GM20000 (cell line): ENCODE results near the gene SERINC2.

ENCODE experiments used
- DNase-seq: peaks from one replicate; pipeline ENCODE4 v3.0.0; 2012; ENCODE audit warnings: low spot score
- TF ChIP-seq, protein P1 (sequence below): IDR thresholded peaks from 2 replicates; pipeline ENCODE4 v1.5.1; 2012; ENCODE audit warnings: mild to moderate bottlenecking, control low read depth; ENCODE audit errors: extremely low read depth, missing control alignments

Gene SERINC2

DNA sequence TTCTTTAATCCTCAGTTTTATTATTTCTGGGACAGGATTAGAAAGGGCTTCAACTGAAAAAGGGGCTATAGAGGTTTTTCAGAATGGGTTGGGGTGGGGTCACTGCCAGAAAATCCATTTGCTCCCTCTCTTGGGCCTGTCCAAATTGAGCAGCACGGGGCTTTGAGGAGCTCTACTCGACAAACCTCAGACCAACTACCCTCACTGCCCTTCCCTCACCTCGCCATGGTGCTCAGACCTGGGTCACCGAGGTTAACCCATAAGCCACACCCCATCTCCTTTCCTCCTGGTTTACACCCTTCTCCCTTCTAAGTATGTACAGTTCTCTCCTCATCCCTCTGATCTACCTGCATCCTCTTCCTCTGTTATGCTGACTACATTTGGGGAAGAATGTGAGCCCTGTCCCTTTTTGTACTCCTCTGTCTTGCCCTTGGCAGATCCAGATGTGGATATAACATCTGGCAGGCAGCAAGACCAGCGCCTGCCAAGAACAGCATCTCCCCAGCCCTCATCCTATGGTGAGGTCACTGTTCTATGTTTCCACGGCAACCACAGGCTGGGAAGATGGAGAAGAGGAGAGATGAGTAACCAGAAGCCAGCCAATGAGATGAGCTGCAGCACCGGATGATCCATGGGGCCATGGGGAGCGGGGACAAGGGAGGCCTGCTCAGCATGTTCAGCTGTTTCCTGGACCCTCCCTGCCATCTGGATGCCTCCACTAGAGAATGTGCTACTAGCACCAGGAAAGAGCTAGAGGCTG is 36.5 kb upstream of the SERINC2 start:
- TF ChIP-seq, protein P1, sequence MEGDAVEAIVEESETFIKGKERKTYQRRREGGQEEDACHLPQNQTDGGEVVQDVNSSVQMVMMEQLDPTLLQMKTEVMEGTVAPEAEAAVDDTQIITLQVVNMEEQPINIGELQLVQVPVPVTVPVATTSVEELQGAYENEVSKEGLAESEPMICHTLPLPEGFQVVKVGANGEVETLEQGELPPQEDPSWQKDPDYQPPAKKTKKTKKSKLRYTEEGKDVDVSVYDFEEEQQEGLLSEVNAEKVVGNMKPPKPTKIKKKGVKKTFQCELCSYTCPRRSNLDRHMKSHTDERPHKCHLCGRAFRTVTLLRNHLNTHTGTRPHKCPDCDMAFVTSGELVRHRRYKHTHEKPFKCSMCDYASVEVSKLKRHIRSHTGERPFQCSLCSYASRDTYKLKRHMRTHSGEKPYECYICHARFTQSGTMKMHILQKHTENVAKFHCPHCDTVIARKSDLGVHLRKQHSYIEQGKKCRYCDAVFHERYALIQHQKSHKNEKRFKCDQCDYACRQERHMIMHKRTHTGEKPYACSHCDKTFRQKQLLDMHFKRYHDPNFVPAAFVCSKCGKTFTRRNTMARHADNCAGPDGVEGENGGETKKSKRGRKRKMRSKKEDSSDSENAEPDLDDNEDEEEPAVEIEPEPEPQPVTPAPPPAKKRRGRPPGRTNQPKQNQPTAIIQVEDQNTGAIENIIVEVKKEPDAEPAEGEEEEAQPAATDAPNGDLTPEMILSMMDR: no peak
- no peak for DNase-seq

DNA sequence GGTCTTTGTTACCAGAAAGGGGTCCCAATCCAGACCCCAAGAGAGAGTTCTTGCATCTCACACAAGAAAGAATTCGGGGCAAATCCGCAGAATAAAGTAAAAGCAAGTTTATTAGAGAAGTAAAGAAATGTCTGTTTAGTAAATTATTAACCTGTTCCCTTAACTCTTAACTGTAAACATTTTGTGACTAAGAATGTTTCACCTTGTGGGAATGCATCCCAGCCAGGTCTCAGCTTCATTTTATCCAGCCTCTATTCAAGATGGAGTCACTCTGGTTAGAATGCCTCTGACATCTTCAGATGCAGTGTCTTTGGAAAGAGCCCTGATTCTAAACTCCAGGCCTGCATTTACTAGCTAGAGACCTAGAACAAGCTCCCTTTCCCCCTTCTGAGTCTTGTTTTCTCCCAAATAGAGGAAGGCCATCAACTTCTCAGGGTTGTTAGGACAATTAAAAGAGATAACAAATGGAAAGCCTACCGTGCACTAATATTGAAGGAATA is 35.6 kb upstream of the SERINC2 start:
- DNase-seq: no peak

DNA sequence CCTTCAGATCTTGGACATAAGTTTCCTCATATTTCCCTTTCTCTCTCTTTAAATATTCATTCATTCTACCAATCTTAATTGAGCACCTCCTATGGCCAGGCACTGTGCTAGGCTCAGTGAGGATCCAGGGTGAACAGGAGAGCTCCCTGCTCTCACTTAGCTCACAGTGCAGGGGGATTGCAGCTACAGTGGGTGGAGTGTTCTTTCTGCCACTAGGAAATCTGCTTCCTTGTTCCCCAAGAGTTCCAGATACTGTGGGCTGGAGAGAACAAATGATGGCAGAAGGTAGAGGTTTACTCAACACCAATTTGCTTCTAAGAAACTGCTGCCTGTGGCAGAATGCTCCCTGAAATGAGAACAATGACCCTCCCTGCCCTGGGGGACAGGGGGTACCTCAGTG is 35.0 kb upstream of the SERINC2 start:
- no peak for DNase-seq
- TF ChIP-seq, protein P1: no peak

More for the DNA sequence above, 35.6 kb upstream of the SERINC2 start:
- TF ChIP-seq, protein P1: no peak

DNA sequence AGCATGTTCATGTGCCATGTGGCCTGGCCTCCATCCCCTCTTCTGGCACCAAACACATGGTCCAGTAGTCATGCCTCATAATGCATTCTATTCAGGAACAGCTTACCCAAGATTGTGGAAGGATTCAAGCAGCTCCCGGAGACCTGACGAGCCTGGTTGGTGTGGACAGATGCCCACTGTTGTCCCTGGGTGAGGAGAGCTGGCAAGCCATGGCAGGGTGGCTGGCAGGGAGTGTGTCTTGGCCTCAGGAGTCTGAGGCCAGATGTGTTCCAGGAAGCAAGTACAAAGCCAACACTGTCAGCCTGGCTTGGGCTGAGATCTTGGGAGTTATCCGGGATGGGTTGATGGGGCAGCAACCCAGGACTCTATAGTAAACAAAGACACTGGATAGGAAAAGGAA is 32.8 kb upstream of the SERINC2 start:
- TF ChIP-seq, protein P1: no peak
- DNase-seq: no peak

DNA sequence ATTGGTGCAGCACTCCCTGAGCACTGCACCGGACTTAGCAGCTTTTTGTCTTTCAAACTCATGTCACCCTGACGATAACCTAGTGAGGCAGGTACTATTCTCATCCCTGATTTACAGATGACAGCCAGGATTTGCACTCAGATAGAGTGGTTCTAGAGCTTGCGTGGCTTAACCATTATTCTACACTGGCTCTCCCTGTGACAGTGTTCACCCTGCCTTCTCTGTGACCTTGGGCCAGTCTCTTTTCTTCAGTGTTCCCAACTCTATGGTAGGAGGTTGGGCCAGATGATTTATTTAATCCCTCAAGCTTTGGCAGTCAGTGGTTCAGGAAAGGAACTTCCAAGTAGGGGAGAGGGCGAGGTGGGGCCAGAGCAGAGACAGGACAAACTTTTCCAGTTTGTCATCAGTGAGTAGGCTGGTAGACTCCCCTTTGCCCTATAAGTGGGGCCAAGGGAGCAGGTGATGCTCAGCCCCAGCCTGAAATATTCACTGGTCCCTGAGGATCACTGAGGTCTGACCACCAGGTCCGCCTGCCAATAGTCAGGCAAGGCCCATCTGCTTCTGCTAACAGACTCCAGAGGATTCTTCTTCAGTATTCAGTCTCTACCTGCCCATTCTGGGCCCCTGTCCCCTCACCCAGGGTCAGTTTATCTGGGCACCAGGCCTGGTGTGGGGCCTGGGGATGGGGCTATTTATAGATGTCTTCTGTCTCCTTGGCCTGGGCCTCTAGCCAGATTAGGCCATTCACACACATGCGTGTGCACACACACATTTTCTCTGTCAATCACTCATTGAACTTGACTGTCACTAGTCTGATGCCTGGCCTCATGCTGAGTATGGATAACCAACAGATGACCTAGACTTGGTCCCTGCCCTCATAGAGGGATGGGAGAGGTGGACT is 31.4 kb upstream of the SERINC2 start:
- TF ChIP-seq, protein P1: no peak
- no peak for DNase-seq

DNA sequence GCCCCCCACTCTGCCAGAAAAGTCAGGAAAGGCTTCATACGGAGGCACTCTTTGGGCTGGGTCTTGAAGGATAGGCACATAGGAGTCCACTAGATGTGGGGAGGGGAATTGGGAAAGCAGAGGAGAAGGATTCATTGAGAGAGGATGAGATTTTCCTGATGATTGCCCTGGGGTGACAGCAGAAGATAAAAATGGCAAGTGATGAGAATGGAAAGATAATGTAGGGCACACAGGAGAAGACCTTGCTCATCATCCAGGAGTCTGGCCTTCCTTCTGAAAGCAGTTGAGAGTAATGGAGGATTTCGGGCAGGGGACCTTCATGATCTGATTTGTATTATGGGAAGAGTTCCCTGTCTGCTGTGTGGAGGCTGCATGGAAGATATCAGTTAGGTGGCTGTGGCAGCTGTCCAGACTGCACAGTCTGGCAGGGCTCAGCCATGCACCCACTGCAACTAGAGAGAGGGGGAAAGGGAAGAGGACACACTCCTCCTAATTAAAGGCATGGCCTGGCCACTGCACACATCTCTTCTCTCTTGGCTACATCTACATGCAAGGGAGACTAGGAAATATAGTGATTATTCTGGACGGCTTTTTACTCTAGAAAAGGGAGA is 30.5 kb upstream of the SERINC2 start:
- TF ChIP-seq, protein P1: no peak
- no peak for DNase-seq
